Activated T-cell treated with anti-CD3 and anti-CD28 coated beads, Interleukin-2, amount 50 U/mL, for 4 hours (primary cell): ENCODE data around the gene PRKCA. TPM values are rescaled to one million over a fixed set of nuclear protein-coding genes. Genes with fewer than 3 reads are reported as not detected.
"Not testable (repeated sequence)": the region's sequence is repeated elsewhere in the genome, so short reads cannot be mapped to it uniquely, and the experiment has no call there.

Source experiments
- ATAC-seq, 2 donors: fragments of 200-7000 bp; cut with Tn5 transposase; one replicate each; pipeline ENCODE4 v1.10.0; 2021
- DNase-seq: peaks from one replicate; pipeline ENCODE4 v3.0.0-alpha.2; 2020
- H3K27me3 Mint-ChIP-seq: one replicate; pipeline ENCODE4 v1.8.0; 2021; ENCODE audit warnings: low read depth, mixed read lengths
- H3K36me3 Mint-ChIP-seq: one replicate; pipeline ENCODE4 v1.8.0; 2022; ENCODE audit warnings: mixed read lengths; ENCODE audit not compliant: insufficient read depth
- H3K4me1 Mint-ChIP-seq: one replicate; pipeline ENCODE4 v1.8.0; 2021; ENCODE audit warnings: low read depth, mixed read lengths
- H3K4me3 Mint-ChIP-seq: one replicate; pipeline ENCODE4 v1.8.0; 2021; ENCODE audit warnings: mild to moderate bottlenecking, moderate library complexity, mixed read lengths
- H3K9me3 Mint-ChIP-seq: one replicate; pipeline ENCODE4 v1.8.0; 2021; ENCODE audit warnings: mixed read lengths
- total RNA-seq, 3 donors: library from RNA; stranded (reverse); gene quantifications; one replicate each; pipeline ENCODE4 v1.2.1, GENCODE V29; 2021

Gene PRKCA
- total RNA-seq, 3 donors from 2014 or later: 79.4 to 114 (median 95.3) TPM

DNA sequence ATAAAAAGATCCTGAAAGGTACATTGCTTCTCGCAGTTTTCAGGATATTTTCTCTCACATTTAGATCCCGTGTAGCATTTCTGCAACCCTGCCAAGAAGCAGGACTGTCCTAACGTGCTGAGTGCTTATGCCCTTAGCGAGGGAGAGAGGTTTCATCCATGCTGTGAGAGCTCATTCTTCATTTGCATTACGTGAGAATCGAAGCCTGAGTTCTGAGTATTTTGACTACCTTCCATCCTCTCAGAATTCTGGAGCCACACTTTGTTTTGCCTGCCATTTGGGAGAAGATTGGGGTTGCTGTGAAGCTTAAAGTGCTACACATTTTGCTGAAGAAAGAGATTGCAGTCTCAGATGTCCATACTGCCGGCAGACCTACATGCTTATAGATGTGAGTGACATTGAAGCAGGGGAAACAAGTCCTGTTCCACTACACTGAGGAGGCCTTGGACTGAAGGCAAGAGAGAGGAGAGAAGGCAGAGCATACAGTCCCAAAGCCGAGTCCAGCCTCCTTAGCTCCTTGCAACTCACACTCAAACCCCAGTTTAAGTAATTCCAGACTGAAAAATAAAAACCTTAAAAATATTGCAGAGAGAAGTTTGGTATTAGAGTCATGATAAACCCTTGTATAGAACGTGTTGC, 183.0 kb downstream of the PRKCA start:
- Mint-ChIP-seq H3K4me1 (peaks cover 56% of the 10 kb centered on the region), H3K9me3 (no peaks in the 10 kb centered on the region), H3K36me3 (peaks cover 12% of the 10 kb centered on the region), H3K27me3 (no peaks in the 10 kb centered on the region), H3K4me3 (no peak overlapping the region)
- ATAC-seq: no peak
- DNase-seq: no peak

GRCh38 chr17:66487121-66487520, 184.7 kb downstream of the PRKCA start:
- Mint-ChIP-seq H3K9me3 (no peaks in the 10 kb centered on the region), H3K4me1 (peaks cover 63% of the 10 kb centered on the region), H3K4me3 (no peak overlapping the region), H3K27me3 (no peaks in the 10 kb centered on the region), H3K36me3 (peaks cover 14% of the 10 kb centered on the region)
- DNase-seq (no peak), ATAC-seq (no peak)

DNA sequence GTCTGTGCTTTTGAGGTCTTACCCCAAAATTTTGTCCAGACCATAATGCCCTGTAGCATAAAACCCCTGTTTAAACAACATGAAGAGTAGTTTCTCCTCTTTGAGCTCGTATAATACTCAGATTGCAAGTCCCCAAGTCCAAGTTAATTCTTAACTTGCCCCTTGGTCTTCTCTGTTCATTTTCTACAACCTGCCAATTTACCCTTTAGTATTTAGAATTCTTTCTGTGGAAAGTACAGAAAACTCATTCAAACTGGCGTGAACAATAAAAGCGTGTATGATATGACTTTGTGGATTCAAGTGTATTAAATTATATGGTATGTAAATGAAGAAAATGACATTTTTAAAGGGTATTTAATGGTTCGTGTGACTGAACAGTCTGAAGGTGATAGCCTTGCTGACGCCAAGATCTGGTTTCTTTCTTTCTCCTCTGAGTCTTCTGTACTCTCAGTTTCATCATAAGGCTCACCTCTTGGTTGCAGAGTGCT, 185.6 kb downstream of the PRKCA start:
- peaks cover 14% of the 10 kb centered on the region for H3K36me3 Mint-ChIP-seq
- DNase-seq (no peak), ATAC-seq (no peak)
- H3K4me1 Mint-ChIP-seq: peaks cover 63% of the 10 kb centered on the region
- no peaks in the 10 kb centered on the region for H3K9me3 Mint-ChIP-seq
- H3K27me3 Mint-ChIP-seq: no peaks in the 10 kb centered on the region
- no peak overlapping the region for H3K4me3 Mint-ChIP-seq

- Mint-ChIP-seq H3K4me1 (peaks cover 67% of the 10 kb centered on the region), H3K27me3 (no peaks in the 10 kb centered on the region), H3K4me3 (no peak overlapping the region), H3K36me3 (peaks cover 14% of the 10 kb centered on the region), H3K9me3 (no peaks in the 10 kb centered on the region)
- ATAC-seq: no peak
- no peak for DNase-seq
Measured at GRCh38 chr17:66488864-66489263, 186.5 kb downstream of the PRKCA start.

DNA sequence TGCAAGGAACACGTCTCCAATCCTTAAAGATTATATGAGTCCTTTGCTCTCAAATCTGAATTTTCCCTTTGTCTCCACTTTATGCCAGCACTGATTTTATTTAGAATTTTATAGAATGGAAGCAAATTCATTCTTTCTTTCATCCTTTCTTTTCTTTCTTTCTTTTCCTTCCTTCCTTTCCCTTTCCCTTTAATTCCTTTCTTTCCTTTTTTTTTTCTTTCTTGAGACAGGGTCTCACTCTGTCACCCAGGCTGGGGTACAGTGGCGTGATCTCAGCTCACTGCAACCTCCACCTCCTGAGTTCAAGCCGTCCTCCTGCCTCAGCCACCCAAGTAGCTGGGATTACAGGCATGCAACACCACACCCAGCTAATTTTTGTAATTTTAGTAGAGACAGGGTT, 187.2 kb downstream of the PRKCA start:
- Mint-ChIP-seq H3K4me1 (peaks cover 70% of the 10 kb centered on the region), H3K36me3 (peaks cover 15% of the 10 kb centered on the region)
- H3K9me3 Mint-ChIP-seq, H3K27me3 Mint-ChIP-seq, DNase-seq, ATAC-seq, H3K4me3 Mint-ChIP-seq: not testable (repeated sequence)

DNA sequence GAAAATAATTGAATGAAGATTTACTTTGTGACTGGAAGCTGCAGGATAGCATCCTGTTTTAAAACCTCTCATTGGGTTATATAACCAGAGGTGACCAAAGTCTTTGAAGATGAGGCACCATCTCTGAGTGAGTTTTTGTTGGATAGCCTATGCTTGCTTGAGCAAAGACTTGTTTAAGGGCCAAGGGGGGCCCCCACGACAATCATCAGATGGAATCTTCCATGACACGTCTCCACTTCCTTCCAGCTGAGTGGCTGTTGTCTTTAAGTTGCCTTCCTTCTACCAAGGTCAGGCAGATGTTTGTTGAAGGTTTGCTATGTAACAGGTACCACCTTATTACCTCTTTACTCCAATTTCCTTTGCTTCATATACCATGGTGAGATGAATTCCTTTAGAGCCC, 188.8 kb downstream of the PRKCA start:
- DNase-seq (no peak), ATAC-seq (no peak)
- no peaks in the 10 kb centered on the region for H3K27me3 Mint-ChIP-seq
- H3K4me3 Mint-ChIP-seq: no peak overlapping the region
- peaks cover 18% of the 10 kb centered on the region for H3K36me3 Mint-ChIP-seq
- H3K9me3 Mint-ChIP-seq: no peaks in the 10 kb centered on the region
- H3K4me1 Mint-ChIP-seq: peaks cover 70% of the 10 kb centered on the region

DNA sequence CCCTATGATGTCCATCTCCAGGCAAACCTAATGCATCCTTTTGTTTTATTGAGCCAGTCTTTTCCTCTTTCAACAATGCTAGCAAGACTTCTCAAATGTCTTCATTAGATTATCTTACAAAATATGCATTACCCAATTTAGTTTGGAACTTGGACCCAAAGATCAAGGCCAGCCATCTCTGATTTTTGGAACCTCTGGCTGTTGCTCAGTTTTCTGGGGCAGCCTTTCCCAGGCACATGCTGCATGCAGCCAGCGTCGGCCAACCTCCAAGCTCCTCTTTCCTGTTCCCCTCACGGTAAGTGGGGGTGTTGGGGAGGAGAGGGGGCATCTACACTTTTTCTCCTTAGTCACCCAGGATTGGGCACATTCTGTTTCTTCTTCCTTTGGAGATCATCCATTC, 189.3 kb downstream of the PRKCA start:
- Mint-ChIP-seq H3K9me3 (no peaks in the 10 kb centered on the region), H3K4me3 (no peak overlapping the region), H3K27me3 (no peaks in the 10 kb centered on the region), H3K4me1 (peaks cover 66% of the 10 kb centered on the region), H3K36me3 (peaks cover 19% of the 10 kb centered on the region)
- DNase-seq: no peak
- no peak for ATAC-seq

DNA sequence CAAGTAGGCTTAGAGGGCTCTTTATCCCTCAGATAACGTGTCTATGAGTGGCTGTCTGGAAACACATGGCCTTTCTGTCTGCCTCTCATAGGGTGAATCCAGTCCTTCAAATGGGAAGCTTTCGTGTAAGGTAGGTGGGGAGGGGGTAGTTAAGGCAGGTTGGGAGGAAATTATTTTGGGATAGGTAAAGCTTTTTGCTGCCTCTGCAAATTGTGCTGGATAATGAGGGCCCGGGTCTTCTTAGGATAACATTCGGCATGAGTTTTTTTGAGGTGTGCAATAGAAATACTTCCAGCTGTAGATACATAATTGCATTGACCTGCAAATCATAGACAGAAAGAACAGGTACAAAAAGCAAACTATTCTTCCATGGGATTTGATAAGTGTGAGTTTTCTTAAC, 189.7 kb downstream of the PRKCA start:
- no peak for DNase-seq
- Mint-ChIP-seq H3K27me3 (no peaks in the 10 kb centered on the region), H3K9me3 (no peaks in the 10 kb centered on the region), H3K4me3 (no peak overlapping the region), H3K36me3 (peaks cover 18% of the 10 kb centered on the region), H3K4me1 (peaks cover 63% of the 10 kb centered on the region)
- ATAC-seq: no peak

DNA sequence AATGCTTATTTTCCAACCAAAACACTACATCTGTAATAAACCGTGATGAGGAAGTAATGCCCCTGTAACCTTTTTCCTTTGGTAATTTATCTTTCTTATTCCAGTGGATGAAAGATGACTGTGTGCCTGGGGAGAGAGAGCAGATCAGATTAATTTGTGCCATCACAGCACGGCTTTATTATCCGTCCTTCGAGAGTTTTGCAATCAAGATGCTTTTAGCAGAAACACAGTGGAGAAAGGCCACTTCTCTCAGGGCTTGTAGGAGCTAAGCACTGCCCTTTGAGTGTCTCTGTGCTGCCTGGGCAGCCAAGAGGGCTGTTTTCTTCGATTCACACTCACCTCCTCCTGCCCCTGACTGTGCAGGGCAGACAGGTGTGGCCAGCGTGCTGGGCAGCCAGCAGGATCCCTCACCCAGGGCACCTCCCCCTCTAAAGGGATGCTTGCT, 190.2 kb downstream of the PRKCA start:
- no peaks in the 10 kb centered on the region for H3K9me3 Mint-ChIP-seq
- H3K36me3 Mint-ChIP-seq: peaks cover 15% of the 10 kb centered on the region
- DNase-seq (no peak), ATAC-seq (no peak)
- H3K4me3 Mint-ChIP-seq: no peak overlapping the region
- peaks cover 59% of the 10 kb centered on the region for H3K4me1 Mint-ChIP-seq
- no peaks in the 10 kb centered on the region for H3K27me3 Mint-ChIP-seq

DNA sequence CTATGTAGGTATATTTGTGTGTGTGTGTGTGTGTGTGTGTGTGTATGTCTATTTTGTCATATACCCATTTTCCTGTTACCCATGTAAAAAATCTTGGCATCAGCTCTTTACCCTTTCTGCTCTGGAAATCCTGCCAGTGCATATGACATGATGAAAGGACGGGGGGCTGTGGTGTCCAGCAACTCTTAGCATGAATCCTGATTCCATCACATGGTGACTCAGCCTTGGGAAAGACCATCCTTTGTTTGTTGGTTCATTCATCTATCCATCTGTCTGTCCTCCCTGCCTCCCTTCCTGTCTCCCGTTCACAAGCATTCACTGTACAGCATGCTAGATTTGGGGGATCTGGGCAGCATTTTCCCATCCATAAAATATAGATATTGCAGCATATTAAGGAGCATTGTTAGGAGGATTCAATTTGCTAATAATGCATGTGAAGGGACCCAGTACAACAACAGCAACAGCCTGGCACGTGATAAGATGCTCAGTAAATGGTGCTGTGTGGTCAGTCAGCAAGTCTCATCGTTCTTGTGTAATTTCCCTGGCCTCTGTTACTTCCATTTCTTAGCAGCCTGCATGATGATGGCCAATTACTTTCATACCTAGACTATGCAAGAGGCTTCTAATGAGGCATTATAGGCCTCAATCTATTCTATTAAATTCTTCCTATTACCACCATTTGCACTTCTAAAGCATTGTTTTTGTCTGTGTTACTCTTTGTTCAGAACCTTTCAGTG, 191.0 kb downstream of the PRKCA start:
- Mint-ChIP-seq H3K4me3 (no peak overlapping the region), H3K36me3 (peaks cover 21% of the 10 kb centered on the region), H3K4me1 (peaks cover 55% of the 10 kb centered on the region), H3K27me3 (no peaks in the 10 kb centered on the region), H3K9me3 (no peaks in the 10 kb centered on the region)
- DNase-seq (no peak), ATAC-seq (peak in 1 of 2 donors; percentile 26)

DNA sequence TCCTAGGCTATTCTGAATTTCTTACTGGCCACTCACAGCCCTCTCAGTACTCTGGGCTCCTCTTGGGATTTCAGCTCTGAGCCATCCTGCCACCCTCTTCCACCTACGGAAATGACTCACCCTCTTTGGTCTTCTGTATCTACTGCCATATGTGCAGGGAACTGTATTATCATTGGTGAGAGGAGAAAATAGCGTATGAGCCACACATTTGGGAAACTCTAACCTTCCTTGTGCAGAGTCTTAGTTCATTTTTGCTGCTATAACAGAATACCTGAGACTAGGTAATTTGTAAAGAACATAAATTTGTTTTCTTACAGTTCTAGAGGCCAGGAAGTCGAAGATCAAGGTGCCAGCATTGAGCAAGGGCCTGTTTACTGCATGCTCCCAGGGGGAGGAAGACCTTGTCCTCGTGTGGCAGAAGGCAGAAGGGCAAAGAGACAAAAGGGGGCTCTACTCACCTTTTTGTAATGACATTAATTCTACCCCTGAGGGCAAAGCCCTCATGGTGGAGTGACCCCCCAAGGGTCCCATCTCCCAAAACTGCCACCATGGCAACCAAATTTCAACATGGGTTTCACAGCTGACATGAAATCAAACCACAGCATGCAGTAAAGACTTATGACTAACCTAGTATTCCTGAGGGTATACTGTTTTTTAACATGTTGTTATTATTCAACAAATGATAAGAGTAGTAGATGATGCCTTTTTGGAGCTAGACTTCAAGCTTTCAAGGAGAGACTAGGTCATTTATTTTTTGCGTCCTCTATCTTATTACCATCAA, 191.8 kb downstream of the PRKCA start:
- H3K4me3 Mint-ChIP-seq: no peak overlapping the region
- H3K27me3 Mint-ChIP-seq: no peaks in the 10 kb centered on the region
- H3K9me3 Mint-ChIP-seq: no peaks in the 10 kb centered on the region
- DNase-seq: no peak
- H3K4me1 Mint-ChIP-seq: peaks cover 58% of the 10 kb centered on the region
- peak; percentile 96 to 98 for ATAC-seq
- peaks cover 23% of the 10 kb centered on the region for H3K36me3 Mint-ChIP-seq

- Mint-ChIP-seq H3K9me3 (no peaks in the 10 kb centered on the region), H3K36me3 (peaks cover 23% of the 10 kb centered on the region), H3K4me1 (peaks cover 60% of the 10 kb centered on the region), H3K27me3 (no peaks in the 10 kb centered on the region), H3K4me3 (no peak overlapping the region)
- ATAC-seq: no peak
- DNase-seq: no peak
Measured at GRCh38 chr17:66495035-66495434, 192.6 kb downstream of the PRKCA start.

DNA sequence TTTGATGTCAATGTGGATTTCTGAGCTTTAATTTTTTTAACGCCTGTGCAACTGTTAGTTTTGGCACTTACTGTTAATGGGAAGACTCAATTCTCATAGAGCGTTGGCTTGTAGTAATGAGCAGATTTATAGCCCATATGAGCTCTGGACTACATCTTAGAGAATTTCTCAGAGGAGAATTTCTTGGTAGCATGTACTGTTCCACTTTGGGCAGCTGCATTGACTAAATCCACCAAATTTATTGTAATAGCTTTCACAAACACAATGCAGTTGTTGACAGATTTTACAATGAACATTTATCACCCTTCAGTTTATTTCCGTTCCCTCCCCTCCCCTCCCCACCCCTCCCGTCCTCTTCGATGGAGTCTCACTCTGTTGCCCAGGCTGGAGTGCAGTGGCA, 193.9 kb downstream of the PRKCA start:
- Mint-ChIP-seq H3K4me1 (peaks cover 59% of the 10 kb centered on the region), H3K9me3 (no peaks in the 10 kb centered on the region), H3K36me3 (peaks cover 22% of the 10 kb centered on the region), H3K27me3 (no peaks in the 10 kb centered on the region), H3K4me3 (no peak overlapping the region)
- no peak for ATAC-seq
- DNase-seq: no peak

DNA sequence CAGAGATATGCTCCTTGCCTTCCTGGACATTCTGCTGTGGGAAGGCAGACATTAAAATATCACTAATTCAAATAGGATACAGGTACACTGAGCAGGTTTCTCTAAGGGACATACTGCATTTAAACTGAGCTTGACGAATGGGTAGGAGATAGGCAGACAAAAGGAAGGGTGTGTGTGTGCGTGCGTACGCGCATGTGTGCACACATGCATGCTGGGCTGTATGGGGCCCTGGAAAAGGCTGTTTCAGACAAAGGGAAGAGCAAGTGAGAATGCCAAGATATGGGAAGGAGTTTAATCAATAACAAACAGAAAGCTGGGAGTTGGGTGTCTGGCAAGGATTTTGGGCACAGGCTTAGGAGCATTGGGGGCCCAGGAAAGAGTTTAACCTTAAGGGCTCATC, 196.2 kb downstream of the PRKCA start:
- peaks cover 39% of the 10 kb centered on the region for H3K4me1 Mint-ChIP-seq
- ATAC-seq (no peak), DNase-seq (no peak)
- no peaks in the 10 kb centered on the region for H3K27me3 Mint-ChIP-seq
- H3K4me3 Mint-ChIP-seq: no peak overlapping the region
- peaks cover 22% of the 10 kb centered on the region for H3K36me3 Mint-ChIP-seq
- no peaks in the 10 kb centered on the region for H3K9me3 Mint-ChIP-seq
